ENCODE data around the gene ZNF385D.

DNA sequence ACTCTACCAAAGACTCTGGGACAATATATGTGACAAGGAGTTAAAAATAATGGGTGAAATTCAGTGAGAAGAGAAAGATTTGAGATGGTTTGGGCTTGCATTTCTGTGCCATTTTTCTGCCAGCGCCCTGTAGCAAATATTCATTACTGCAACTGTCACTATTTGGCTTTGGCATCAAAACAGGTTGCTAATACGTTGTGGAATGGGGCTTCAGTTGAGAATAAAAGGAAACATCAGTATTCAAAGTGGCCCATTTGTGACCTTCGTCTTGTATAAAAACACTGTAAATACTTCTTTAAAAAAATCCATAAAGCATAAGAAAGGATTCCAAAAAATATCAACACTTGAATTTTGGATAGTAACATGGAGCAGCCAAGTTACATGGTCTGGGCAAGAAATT lies 309.2 kb downstream of the ZNF385D start:
- TF ChIP-seq, protein P1, sequence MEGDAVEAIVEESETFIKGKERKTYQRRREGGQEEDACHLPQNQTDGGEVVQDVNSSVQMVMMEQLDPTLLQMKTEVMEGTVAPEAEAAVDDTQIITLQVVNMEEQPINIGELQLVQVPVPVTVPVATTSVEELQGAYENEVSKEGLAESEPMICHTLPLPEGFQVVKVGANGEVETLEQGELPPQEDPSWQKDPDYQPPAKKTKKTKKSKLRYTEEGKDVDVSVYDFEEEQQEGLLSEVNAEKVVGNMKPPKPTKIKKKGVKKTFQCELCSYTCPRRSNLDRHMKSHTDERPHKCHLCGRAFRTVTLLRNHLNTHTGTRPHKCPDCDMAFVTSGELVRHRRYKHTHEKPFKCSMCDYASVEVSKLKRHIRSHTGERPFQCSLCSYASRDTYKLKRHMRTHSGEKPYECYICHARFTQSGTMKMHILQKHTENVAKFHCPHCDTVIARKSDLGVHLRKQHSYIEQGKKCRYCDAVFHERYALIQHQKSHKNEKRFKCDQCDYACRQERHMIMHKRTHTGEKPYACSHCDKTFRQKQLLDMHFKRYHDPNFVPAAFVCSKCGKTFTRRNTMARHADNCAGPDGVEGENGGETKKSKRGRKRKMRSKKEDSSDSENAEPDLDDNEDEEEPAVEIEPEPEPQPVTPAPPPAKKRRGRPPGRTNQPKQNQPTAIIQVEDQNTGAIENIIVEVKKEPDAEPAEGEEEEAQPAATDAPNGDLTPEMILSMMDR (IDR thresholded peaks at IDR 0.05), result no peak
- TF ChIP-seq POLR2A (IDR thresholded peaks at IDR 0.05), result no peak
